Epithelial cell of alveolus of lung (primary cell): ENCODE data around the gene ABI3. TPM values are rescaled to one million over a fixed set of nuclear protein-coding genes. Genes with fewer than 3 reads are reported as not detected.

ENCODE experiments used
- total RNA-seq: library from RNA; depleted of rRNA; stranded (reverse); fragments of >200 nt; gene quantifications from 2 replicates; pipeline ENCODE4 v1.2.1, GENCODE V29; 2015

Gene ABI3, protein sequence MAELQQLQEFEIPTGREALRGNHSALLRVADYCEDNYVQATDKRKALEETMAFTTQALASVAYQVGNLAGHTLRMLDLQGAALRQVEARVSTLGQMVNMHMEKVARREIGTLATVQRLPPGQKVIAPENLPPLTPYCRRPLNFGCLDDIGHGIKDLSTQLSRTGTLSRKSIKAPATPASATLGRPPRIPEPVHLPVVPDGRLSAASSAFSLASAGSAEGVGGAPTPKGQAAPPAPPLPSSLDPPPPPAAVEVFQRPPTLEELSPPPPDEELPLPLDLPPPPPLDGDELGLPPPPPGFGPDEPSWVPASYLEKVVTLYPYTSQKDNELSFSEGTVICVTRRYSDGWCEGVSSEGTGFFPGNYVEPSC
- 3.5 and 4.9 TPM in 2 replicates for total RNA-seq

GRCh38 chr17:49210158-49211029 is at the start of gene ABI3, which contains the start of gene GNGT2:
Gene ABI3 (plus strand): TSS chr17:49210707. CDS start chr17:49210725, 18 bp downstream.
Gene GNGT2 (minus strand): TSS chr17:49210574. CDS start chr17:49207422, 3,152 bp downstream.

GRCh38 chr17:49230636-49231562 is 20.4 kb downstream of the ABI3 start, which contains the start of gene PHOSPHO1:
Gene PHOSPHO1 (minus strand): TSS chr17:49230787. CDS start chr17:49226691, 4,096 bp downstream.

Other genes with a start within 250 kb of the ABI3 start
- not detected in 2 replicates for gene GIP, start 242.1 kb upstream of the ABI3 start, total RNA-seq
- 13.3 and 17.2 TPM in 2 replicates for gene IGF2BP1, start 213.3 kb upstream of the ABI3 start, total RNA-seq
- 0.26 TPM in 1 of 2 replicates, not detected in the other for gene B4GALNT2, start 77.9 kb upstream of the ABI3 start, total RNA-seq
- gene GNGT2, start 133 bp upstream of the ABI3 start, total RNA-seq, result 1.4 TPM in 1 of 2 replicates, not detected in the other
- gene PHOSPHO1, start 20.1 kb downstream of the ABI3 start, total RNA-seq, result 0.65 and 1.0 TPM in 2 replicates
- 7.1 and 21.1 TPM in 2 replicates for gene ZNF652, start 151.5 kb downstream of the ABI3 start, total RNA-seq
- gene PHB1, start 204.2 kb downstream of the ABI3 start, total RNA-seq, result 86.3 and 137 TPM in 2 replicates